Activated T-cell treated with anti-CD3 and anti-CD28 coated beads, Interleukin-2, amount 50 U/mL, for 24 hours (primary cell): ENCODE results near the gene RNF11.
A peak's percentile ranks its signal among the peaks of the same experiment; 100 is the strongest.

ENCODE experiments used
- DNase-seq: peaks from one replicate; pipeline ENCODE4 v3.0.0-alpha.2; 2020
- H3K27ac Mint-ChIP-seq: 2 replicates; pipeline ENCODE4 v1.8.0; 2020; ENCODE audit warnings: mild to moderate bottlenecking, mixed read lengths
- H3K27me3 Mint-ChIP-seq: 2 replicates; pipeline ENCODE4 v1.8.0; 2020; ENCODE audit warnings: mixed read lengths
- H3K36me3 Mint-ChIP-seq: 2 replicates; pipeline ENCODE4 v1.8.0; 2020; ENCODE audit warnings: low read depth, mixed read lengths
- H3K4me1 Mint-ChIP-seq: 2 replicates; pipeline ENCODE4 v1.8.0; 2020; ENCODE audit warnings: low read depth, mixed read lengths
- H3K4me3 Mint-ChIP-seq: 2 replicates; pipeline ENCODE4 v1.8.0; 2020; ENCODE audit warnings: mild to moderate bottlenecking, moderate library complexity, mixed read lengths
- H3K9me3 Mint-ChIP-seq: 2 replicates; pipeline ENCODE4 v1.8.0; 2020; ENCODE audit warnings: mixed read lengths

RNF11 gene

DNA sequence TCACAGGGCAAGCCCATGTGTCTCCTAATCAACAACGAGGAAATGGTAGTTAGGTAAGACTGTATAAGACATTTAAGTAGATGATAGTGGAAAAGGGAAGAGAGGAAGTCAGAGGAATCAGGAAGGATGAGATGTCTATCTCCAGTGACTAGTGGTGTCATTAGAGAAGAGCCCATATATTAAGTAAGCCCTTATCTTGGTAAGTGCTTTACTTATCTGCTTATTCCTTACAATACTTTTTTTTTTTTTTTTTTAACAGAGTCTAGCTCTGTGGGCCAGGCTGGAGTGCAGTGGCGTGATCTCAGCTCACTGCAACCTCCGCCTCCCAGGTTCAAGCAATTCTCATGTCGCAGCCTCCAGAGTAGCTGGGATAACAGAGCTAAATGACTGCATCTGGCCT, 29.5 kb downstream of the RNF11 start:
- DNase-seq: no peak
- Mint-ChIP-seq H3K4me3 (no peak overlapping the region), H3K27ac (no peak overlapping the region), H3K4me1 (peaks cover 65% of the 10 kb centered on the region), H3K27me3 (no peaks in the 10 kb centered on the region), H3K36me3 (peaks cover 14% of the 10 kb centered on the region), H3K9me3 (no peaks in the 10 kb centered on the region)

DNA sequence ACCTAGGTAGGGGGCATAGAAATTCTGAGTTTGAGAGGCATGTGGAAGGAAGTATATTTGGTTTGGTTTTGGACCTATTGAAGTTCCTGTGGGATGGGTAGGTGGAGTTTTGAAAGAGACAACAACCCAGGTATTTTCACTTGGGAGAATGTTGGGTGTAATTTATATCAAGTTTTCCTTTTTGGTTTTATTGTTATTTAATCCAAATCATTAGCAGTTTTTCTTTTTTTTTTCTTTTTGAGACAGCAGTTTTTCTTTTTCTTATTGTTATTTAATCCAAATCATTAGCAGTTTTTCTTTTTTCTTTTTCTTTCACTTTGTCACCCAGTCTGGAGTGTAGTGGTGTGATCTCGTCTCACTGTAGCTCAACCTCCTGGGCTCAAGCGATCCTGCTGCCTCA, 30.1 kb downstream of the RNF11 start:
- Mint-ChIP-seq H3K9me3 (no peaks in the 10 kb centered on the region), H3K36me3 (peaks cover 20% of the 10 kb centered on the region), H3K4me1 (peaks cover 60% of the 10 kb centered on the region), H3K4me3 (no peak overlapping the region), H3K27ac (peak overlapping the region; percentile 3), H3K27me3 (no peaks in the 10 kb centered on the region)
- DNase-seq: no peak

- Mint-ChIP-seq H3K9me3 (no peaks in the 10 kb centered on the region), H3K4me1 (peaks cover 55% of the 10 kb centered on the region), H3K36me3 (peaks cover 23% of the 10 kb centered on the region), H3K27ac (peak overlapping the region; percentile 40), H3K27me3 (no peaks in the 10 kb centered on the region), H3K4me3 (no peak overlapping the region)
- no peak for DNase-seq
Measured at GRCh38 chr1:51266791-51267190, 30.7 kb downstream of the RNF11 start.

GRCh38 chr1:51268634-51269033, 32.6 kb downstream of the RNF11 start:
- DNase-seq: no peak
- no peaks in the 10 kb centered on the region for H3K9me3 Mint-ChIP-seq
- peak overlapping the region; percentile 57 for H3K27ac Mint-ChIP-seq
- H3K27me3 Mint-ChIP-seq: no peaks in the 10 kb centered on the region
- peaks cover 38% of the 10 kb centered on the region for H3K36me3 Mint-ChIP-seq
- no peak overlapping the region for H3K4me3 Mint-ChIP-seq
- H3K4me1 Mint-ChIP-seq: peaks cover 39% of the 10 kb centered on the region

- H3K27me3 Mint-ChIP-seq: no peaks in the 10 kb centered on the region
- H3K36me3 Mint-ChIP-seq: peaks cover 48% of the 10 kb centered on the region
- no peak for DNase-seq
- no peak overlapping the region for H3K4me3 Mint-ChIP-seq
- H3K4me1 Mint-ChIP-seq: peaks cover 23% of the 10 kb centered on the region
- no peak overlapping the region for H3K27ac Mint-ChIP-seq
- H3K9me3 Mint-ChIP-seq: no peaks in the 10 kb centered on the region
Measured at GRCh38 chr1:51270751-51271150, 34.7 kb downstream of the RNF11 start.

DNA sequence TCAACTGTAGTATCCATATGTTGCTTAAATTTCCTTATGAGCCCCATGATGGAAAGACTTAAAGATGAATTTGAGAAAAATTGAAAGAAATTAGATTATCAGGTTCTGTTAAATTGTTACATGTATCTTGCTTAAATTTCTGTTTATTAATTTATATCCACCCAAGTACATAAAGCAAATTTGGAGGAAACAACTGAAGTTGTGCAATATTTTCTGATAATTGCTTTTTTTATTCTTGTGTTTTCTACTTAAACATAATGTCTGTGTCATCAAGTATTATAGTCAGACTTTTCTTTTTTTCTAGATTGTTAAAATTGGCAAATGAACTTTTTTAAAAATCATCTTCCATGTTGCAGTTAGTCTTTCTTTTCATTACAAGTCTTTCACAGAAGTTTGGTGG, 36.8 kb downstream of the RNF11 start:
- Mint-ChIP-seq H3K27me3 (no peaks in the 10 kb centered on the region), H3K4me1 (peaks cover 8% of the 10 kb centered on the region), H3K4me3 (no peak overlapping the region), H3K36me3 (peaks cover 53% of the 10 kb centered on the region), H3K27ac (no peak overlapping the region), H3K9me3 (no peaks in the 10 kb centered on the region)
- DNase-seq: no peak

DNA sequence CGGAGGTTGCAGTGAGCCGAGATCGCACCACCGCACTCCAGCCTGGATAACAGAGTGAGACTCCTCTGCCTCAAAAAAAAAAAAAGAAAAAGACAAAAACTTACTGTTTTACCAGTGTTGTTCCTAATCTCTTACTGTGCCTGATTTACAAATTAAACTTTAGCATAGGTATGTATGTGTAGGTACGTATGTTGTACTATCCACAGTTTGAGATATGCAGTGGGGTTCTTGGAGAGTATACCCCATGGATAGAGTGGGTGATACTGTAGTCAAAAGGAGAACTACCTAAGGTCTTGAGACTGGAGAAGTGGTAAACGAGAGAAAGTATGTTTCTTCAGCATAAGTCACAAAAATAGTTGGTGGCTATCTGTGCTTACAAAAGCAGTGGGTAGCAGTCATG, 38.6 kb downstream of the RNF11 start:
- H3K4me3 Mint-ChIP-seq: no peak overlapping the region
- peaks cover 50% of the 10 kb centered on the region for H3K36me3 Mint-ChIP-seq
- no peaks in the 10 kb centered on the region for H3K4me1 Mint-ChIP-seq
- H3K9me3 Mint-ChIP-seq: no peaks in the 10 kb centered on the region
- no peak overlapping the region for H3K27ac Mint-ChIP-seq
- H3K27me3 Mint-ChIP-seq: no peaks in the 10 kb centered on the region
- no peak for DNase-seq

DNA sequence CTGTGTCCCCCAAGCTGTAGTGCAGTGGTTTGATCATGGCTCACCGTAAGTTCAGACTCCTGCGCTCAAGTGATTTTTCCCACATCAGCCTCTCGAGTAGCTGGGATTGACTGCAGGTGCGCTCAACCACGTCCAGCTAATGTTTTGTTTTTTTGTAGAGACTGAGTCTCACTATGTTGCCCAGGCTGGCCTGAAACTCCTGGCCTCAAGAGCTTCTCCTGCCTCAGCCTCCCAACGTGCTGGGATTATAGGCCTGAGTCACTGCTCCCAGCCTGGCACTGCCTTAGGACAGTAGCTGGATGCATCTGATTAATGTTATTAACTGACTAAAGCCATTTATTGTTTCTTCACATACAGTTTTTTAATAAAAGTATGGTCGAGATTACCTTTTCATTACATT, 40.2 kb downstream of the RNF11 start:
- Mint-ChIP-seq H3K9me3 (no peaks in the 10 kb centered on the region), H3K4me3 (no peak overlapping the region), H3K4me1 (no peaks in the 10 kb centered on the region), H3K27me3 (no peaks in the 10 kb centered on the region), H3K36me3 (peaks cover 38% of the 10 kb centered on the region), H3K27ac (peak overlapping the region; percentile 14)
- no peak for DNase-seq

- DNase-seq: no peak
- H3K36me3 Mint-ChIP-seq: peaks cover 8% of the 10 kb centered on the region
- no peaks in the 10 kb centered on the region for H3K9me3 Mint-ChIP-seq
- H3K4me3 Mint-ChIP-seq: no peak overlapping the region
- no peaks in the 10 kb centered on the region for H3K27me3 Mint-ChIP-seq
- no peak overlapping the region for H3K27ac Mint-ChIP-seq
- peaks cover 26% of the 10 kb centered on the region for H3K4me1 Mint-ChIP-seq
Measured at GRCh38 chr1:51280321-51280978, 44.4 kb downstream of the RNF11 start.

- H3K27ac Mint-ChIP-seq: no peak overlapping the region
- peaks cover 28% of the 10 kb centered on the region for H3K4me1 Mint-ChIP-seq
- H3K4me3 Mint-ChIP-seq: no peak overlapping the region
- DNase-seq: no peak
- no peaks in the 10 kb centered on the region for H3K27me3 Mint-ChIP-seq
- peaks cover 3% of the 10 kb centered on the region for H3K36me3 Mint-ChIP-seq
- H3K9me3 Mint-ChIP-seq: no peaks in the 10 kb centered on the region
Measured at GRCh38 chr1:51281807-51282206, 45.7 kb downstream of the RNF11 start.

DNA sequence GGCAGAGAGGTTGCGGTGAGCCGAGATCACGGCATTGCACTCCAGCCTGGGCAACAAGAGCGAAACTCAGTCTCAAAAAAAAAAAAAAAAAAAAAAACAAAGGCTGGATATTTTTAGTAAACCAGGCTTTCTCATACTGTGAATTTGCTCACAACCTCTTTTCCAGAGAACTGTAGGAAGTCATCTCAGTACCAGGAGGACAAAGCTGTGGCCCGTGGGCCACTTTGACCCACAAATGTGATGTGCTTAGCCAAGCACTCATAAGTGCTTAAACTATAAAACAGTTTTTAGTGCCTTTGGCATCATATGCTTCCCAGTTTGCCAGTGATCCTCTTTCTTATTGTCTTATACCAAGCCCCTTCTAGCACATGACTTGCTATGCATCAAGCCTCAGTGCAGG, 46.5 kb downstream of the RNF11 start:
- Mint-ChIP-seq H3K9me3 (no peaks in the 10 kb centered on the region), H3K27ac (no peak overlapping the region), H3K4me1 (peaks cover 28% of the 10 kb centered on the region), H3K27me3 (no peaks in the 10 kb centered on the region), H3K4me3 (no peak overlapping the region), H3K36me3 (peaks cover 3% of the 10 kb centered on the region)
- DNase-seq: no peak

DNA sequence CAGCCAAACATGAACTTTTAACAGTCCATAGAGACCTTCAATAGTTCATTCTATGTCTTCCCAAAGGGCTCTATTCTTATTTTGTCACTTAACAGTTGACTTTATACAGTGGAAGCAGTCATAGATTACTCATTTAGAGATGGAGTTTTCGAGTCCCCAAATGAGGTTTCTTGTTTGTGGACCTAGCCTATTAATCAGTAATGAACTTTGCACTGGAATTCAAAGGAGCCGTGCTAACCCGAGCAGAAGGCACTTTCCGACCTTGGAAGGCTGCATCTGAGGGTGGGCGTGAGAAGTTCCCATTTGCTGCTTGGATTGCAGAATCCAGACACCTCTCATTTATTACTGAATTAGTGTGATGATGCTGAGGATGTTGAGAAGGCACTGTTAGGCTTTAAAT, 47.9 kb downstream of the RNF11 start:
- no peak for DNase-seq
- Mint-ChIP-seq H3K4me1 (peaks cover 28% of the 10 kb centered on the region), H3K4me3 (no peak overlapping the region), H3K36me3 (peaks cover 3% of the 10 kb centered on the region), H3K27me3 (no peaks in the 10 kb centered on the region), H3K9me3 (no peaks in the 10 kb centered on the region), H3K27ac (no peak overlapping the region)

DNA sequence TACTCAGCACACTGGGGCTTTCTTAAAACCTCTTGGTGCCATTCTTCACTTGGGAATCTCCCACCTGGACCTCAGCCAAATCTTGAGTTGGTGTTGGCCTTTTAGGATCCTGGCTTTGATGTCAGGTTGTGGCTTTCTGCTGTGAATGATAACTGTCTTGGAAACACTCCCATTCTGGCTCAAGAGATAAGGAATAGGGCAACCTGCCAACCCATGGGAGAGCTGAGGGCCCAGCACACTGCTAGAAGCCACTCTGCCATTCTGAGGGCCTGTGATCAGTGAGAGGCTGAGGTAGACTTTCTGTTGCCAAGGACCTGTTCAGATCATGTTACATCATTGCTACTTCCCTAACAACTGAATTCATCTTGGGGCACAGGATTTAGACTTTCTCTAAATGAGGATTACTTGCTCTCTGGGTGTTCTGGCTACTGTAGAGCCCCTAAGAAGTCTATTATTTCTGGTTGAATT, 48.4 kb downstream of the RNF11 start:
- Mint-ChIP-seq H3K27ac (no peak overlapping the region), H3K36me3 (peaks cover 3% of the 10 kb centered on the region), H3K9me3 (no peaks in the 10 kb centered on the region), H3K4me3 (no peak overlapping the region), H3K4me1 (peaks cover 28% of the 10 kb centered on the region), H3K27me3 (no peaks in the 10 kb centered on the region)
- no peak for DNase-seq

DNA sequence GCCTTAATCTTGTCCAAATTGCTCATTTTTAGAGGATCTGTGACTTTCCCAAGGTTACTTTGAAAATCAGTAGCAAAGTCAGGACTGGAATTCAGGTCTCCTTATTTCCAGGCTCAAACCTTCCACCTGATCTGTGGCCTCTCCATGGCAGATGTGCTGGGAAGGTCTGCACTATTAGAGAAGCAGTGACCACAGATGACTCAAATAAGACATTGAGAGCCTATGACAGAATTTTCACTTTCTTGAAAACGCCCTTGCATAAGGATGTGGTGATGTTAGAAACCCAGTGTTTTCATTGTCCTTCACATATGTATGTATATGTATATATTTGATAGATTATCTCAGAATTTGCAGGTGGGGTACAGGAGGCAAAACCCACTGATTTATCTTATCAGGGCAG, 49.0 kb downstream of the RNF11 start:
- Mint-ChIP-seq H3K27ac (peak overlapping the region; percentile 13), H3K9me3 (no peaks in the 10 kb centered on the region), H3K27me3 (no peaks in the 10 kb centered on the region), H3K36me3 (peaks cover 2% of the 10 kb centered on the region), H3K4me3 (no peak overlapping the region), H3K4me1 (peaks cover 28% of the 10 kb centered on the region)
- no peak for DNase-seq

DNA sequence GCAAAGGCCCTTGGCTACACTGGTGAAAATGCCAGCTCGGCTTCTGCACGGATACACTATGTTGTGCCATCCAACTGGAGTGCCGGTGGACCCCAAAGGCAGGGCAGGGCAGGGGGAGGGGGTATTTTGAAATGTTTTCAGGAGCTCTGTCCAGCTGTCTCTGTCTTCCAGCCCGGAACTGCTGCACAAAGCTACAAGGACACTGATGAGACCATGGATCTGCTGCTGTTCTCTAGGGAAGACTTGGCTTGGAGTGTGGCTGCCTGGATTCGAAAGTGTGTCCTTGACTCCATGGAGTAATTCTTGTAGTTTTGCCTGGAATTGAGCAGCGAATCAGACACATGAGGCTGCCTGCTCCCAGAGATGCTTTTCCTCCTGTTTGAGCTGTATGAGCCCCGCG, 51.9 kb downstream of the RNF11 start:
- H3K27me3 Mint-ChIP-seq: no peaks in the 10 kb centered on the region
- no peak overlapping the region for H3K4me3 Mint-ChIP-seq
- no peaks in the 10 kb centered on the region for H3K36me3 Mint-ChIP-seq
- H3K9me3 Mint-ChIP-seq: no peaks in the 10 kb centered on the region
- DNase-seq: no peak
- peaks cover 25% of the 10 kb centered on the region for H3K4me1 Mint-ChIP-seq
- no peak overlapping the region for H3K27ac Mint-ChIP-seq

DNA sequence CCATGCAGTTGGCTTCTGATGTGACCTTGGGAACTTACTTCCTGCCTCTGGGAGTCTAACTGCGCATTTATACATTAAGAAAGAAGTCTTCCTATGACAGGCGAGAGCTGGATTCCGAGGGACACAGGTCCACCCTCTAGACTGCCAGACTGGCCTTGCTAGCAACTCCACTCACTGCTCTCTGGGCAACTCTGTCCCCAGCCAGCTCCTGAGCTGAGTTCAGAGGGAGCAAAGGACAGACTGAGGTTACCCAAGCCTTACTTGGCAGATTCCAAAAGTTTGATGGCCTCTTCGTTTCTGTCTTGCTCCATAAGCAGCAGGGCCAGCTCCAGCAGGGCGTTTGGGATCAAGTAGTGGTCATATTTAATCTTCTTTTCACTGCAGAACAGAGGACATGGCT, 52.5 kb downstream of the RNF11 start:
- H3K4me3 Mint-ChIP-seq: no peak overlapping the region
- no peaks in the 10 kb centered on the region for H3K9me3 Mint-ChIP-seq

More for the DNA sequence above, 52.5 kb downstream of the RNF11 start:
- no peak overlapping the region for H3K27ac Mint-ChIP-seq
- H3K36me3 Mint-ChIP-seq: no peaks in the 10 kb centered on the region
- H3K4me1 Mint-ChIP-seq: peaks cover 20% of the 10 kb centered on the region
- no peak for DNase-seq
- H3K27me3 Mint-ChIP-seq: no peaks in the 10 kb centered on the region
